Stimulated activated CD4-positive, alpha-beta T cell treated with anti-CD3 and anti-CD28 coated beads, Interleukin-2, amount 100 ng/mL, for 24 hours (primary cell): ENCODE data around the gene RGS7.
"Not testable (repeated sequence)": the region's sequence is repeated elsewhere in the genome, so short reads cannot be mapped to it uniquely, and the experiment has no call there.

Experiments used
- DNase-seq, 2 donors: peaks; one replicate each; pipeline ENCODE4 v3.0.0-alpha.2; 2020

RGS7 gene

GRCh38 chr1:240813720-240814119 lies 543.3 kb downstream of the RGS7 start:
- no peak for DNase-seq

DNA sequence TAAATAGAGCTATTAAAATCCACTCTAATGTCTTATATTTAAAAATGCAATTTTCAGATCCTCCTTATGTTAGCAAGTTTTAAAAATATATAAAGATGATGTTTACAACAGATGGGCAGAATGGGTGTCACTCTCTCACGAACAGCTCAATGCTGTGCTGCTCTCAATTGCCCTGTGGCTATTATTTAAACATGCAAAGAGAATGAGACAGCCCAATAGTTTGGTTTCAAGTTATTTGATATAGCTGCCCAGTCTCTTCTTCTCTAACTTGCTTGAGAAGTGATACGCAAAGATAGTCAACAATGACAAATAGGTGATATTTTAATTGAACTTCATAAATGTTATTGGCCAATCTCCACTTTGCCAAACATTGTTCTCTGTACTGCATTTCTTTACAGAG lies 545.7 kb downstream of the RGS7 start:
- DNase-seq: no peak

DNA sequence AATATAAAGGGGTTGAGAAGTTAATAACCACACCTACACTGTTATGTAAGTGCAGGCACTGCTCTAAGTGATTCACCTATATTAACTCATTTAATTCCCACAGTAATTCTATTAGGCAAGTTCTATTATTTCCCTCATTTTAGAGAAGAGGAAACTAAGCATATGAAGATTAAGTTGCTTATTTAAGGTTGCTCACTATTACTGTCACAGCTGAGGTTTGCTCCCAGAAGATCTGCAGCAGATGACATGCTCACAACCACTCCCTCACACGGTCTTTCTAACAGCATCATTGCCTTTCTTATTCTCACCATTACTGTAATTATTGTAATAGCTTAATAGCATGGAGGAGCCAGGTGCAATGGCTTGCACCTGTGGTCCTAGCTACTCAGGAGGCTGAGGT lies 548.6 kb downstream of the RGS7 start:
- DNase-seq: no peak

GRCh38 chr1:240806200-240806745 lies 550.7 kb downstream of the RGS7 start:
- DNase-seq: no peak

- DNase-seq: no peak
Observed at GRCh38 chr1:240804475-240804874, 552.5 kb downstream of the RGS7 start.

- DNase-seq: no peak
Observed at GRCh38 chr1:240803151-240803550, 553.9 kb downstream of the RGS7 start.

- DNase-seq: no peak
Observed at GRCh38 chr1:240802271-240802670, 554.7 kb downstream of the RGS7 start.

DNA sequence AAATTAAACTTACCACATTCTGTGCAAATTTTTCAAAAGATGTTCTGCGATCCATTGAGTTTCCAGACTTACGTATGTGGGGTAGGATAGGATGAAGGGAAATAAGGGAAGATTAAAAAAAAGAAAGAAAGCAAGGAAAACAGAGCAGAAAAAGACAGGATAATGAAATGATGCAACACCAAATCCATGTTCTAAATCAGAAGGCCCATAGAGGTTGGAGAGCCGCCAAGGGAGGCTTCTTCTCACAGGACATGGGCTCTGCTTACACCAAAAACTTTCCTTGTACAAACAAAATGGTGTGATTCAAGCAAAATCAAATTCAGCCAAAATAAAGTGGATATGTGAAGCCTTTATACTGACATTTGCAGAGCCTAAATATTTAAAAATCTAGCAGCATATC lies 555.6 kb downstream of the RGS7 start:
- DNase-seq: no peak

DNA sequence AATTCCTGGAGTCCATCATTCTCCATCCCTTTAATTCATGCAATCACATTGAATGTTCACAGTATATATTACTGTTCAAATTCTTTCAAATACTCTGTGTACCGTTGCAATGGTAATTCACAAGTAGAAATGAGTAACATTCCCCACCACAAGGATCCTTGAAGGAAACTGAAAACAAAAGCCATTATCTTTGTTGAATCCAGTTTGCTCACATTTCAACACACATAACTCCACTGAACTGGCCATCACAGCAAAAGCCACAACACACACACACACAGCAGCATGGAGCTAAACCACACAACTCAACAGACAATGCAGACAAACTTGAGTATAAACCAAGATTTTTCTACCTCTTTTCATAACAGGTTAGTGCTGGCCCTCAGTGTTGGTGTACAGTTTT lies 556.7 kb downstream of the RGS7 start:
- no peak for DNase-seq

GRCh38 chr1:240797050-240797449 lies 560.0 kb downstream of the RGS7 start:
- no peak for DNase-seq

- no peak for DNase-seq
Observed at GRCh38 chr1:240794046-240794843, 562.8 kb downstream of the RGS7 start.

GRCh38 chr1:240792915-240793529 lies 564.0 kb downstream of the RGS7 start:
- DNase-seq: no peak

DNA sequence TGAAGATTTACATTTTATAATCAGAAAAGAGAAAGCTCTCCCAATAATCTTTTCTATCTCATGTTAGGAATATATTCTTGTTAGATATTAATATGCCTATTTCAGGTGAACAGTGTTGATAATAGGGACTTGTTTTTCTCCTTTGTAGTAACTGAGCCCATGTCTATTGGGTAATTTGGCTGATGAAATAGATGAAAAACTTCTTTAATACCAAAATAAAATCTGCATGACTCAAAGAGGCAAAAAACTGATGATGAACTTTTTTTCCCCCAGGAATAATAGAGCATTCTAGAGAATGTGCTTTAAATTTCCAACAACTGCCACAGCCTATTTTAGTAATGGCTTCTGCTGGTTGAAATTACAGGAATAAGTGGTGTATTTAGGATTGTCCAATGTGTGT lies 566.1 kb downstream of the RGS7 start:
- no peak for DNase-seq

DNA sequence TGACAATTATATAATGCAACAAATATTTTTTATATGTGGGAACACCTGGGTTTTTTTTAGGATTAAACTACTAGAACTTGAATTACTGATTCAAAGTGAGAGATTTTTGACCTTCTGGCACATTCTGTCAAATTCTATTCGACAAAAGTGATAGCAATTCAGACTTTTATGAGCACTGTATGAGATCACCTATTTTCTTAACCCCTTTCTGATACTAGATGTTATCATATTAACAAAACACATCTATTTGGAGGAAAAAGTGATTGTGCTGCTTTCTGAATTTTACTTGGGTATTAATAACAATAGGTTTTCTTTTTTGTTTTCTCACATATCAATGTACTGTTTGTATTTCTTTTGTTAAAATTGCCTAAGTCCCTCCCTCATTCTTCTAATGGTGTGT lies 570.1 kb downstream of the RGS7 start:
- DNase-seq: no peak

GRCh38 chr1:240784776-240785175 lies 572.2 kb downstream of the RGS7 start:
- no peak for DNase-seq

GRCh38 chr1:240783728-240784137 lies 573.3 kb downstream of the RGS7 start:
- DNase-seq: not testable (repeated sequence)

GRCh38 chr1:240776237-240776636 lies 580.8 kb downstream of the RGS7 start:
- no peak for DNase-seq

- DNase-seq: no peak
Observed at GRCh38 chr1:240772131-240772530, 584.9 kb downstream of the RGS7 start.

- no peak for DNase-seq
Observed at GRCh38 chr1:240771450-240771849, 585.6 kb downstream of the RGS7 start.

- DNase-seq: no peak
Observed at GRCh38 chr1:240768979-240769378, 588.0 kb downstream of the RGS7 start.

DNA sequence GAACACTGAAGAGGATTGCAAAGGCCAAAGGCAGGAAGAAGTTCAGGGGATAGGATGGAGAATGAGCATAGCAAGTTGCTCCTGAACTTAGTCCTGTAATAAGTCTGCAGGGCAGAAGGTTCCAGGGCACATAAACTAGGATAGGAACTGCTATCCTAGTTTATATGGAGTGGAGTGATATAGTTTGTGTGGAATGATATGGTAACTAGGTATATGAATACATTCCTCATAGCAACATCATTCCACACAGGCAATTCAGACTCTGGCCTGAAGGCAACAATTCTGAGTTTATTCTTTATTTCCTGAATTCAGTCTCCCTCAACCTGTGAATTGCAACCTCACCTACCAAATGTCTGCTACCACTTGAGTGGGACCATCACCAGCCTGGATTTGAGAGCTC lies 590.2 kb downstream of the RGS7 start:
- no peak for DNase-seq

DNA sequence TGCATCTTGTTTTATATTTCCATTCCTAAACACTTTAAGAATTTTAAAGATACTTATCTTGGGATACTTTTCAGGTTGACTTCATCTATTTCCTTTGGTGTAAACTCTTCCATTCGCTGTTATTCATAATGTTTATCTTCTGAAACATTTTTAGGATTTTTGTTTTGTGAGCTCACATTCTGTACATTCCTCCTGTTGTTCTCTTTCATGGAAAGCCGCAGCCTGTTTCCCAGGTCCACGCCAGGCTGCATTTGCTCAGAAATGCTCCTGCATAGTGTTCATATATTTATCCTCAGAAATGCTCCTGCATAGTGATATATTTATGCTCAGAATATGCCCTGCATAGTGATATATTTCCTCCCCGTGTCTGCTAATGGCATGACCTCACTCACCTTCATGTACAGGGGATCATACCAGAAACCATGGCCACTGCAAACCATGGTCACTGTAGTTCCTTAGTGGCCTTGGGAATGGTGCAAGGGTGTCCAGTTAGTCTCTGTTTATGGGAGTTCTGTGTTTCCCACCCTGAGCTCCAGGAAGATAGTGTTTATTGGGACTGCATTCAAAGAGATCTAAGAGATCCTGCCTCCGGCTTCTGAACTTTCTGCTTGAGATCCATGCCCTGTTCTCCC lies 591.2 kb downstream of the RGS7 start:
- DNase-seq: no peak

GRCh38 chr1:240763771-240764170 lies 593.2 kb downstream of the RGS7 start:
- DNase-seq: no peak

- DNase-seq: not testable (repeated sequence)
Observed at GRCh38 chr1:240763095-240763494, 593.9 kb downstream of the RGS7 start.
